Mucosa of rectum (tissue), 2 donors: ENCODE results near the gene BMAL1.
A peak's percentile ranks its signal among the peaks of the same experiment; 100 is the strongest.

ENCODE experiments used
- H3K27ac ChIP-seq, 2 donors: one replicate each; pipeline ENCODE4 v1.7.0; 2013; ENCODE audit warnings: inconsistent platforms in 2 of 2, low read depth in 2 of 2, low read length in 2 of 2
- H3K27me3 ChIP-seq, 2 donors: one replicate each; pipeline ENCODE4 v1.7.0; 2013; ENCODE audit warnings: low read length in 2 of 2; ENCODE audit not compliant: control insufficient read depth in 2 of 2, insufficient read depth in 2 of 2
- H3K36me3 ChIP-seq, 2 donors: one replicate each; pipeline ENCODE4 v1.7.0; 2013; ENCODE audit warnings: low read length in 2 of 2; ENCODE audit not compliant: control insufficient read depth in 2 of 2, insufficient read depth in 2 of 2
- H3K4me1 ChIP-seq, 2 donors: one replicate each; pipeline ENCODE4 v1.7.0; 2013; ENCODE audit warnings: low read length in 2 of 2, mild to moderate bottlenecking in 1 of 2; ENCODE audit not compliant: control insufficient read depth in 2 of 2, insufficient read depth in 2 of 2
- H3K4me3 ChIP-seq, 2 donors: one replicate each; pipeline ENCODE4 v1.7.0; 2013; ENCODE audit warnings: low read length in 2 of 2
- H3K9ac ChIP-seq, 2 donors: one replicate each; pipeline ENCODE4 v1.7.0; 2013; ENCODE audit warnings: low read length in 2 of 2, low read depth in 1 of 2, mild to moderate bottlenecking in 1 of 2
- H3K9me3 ChIP-seq, 2 donors: one replicate each; pipeline ENCODE4 v1.7.0; 2013; ENCODE audit warnings: low read length in 2 of 2; ENCODE audit not compliant: control insufficient read depth in 2 of 2
- donor health status: healthy.
- donor health status: Normal muscosa, but diverticular disease.

Gene BMAL1

GRCh38 chr11:13328286-13328685 is 50.7 kb downstream of the BMAL1 start:
- Histone ChIP-seq H3K4me1 (peaks cover under 1 to 8% of the 10 kb centered on the region in 2 donors), H3K27me3 (no peaks in the 10 kb centered on the region), H3K9ac (no peak overlapping the region), H3K27ac (no peak overlapping the region), H3K4me3 (no peak overlapping the region), H3K9me3 (no peaks in the 10 kb centered on the region), H3K36me3 (no peaks in the 10 kb centered on the region)

- Histone ChIP-seq H3K27ac (no peak overlapping the region), H3K27me3 (no peaks in the 10 kb centered on the region), H3K4me1 (peaks cover 4 to 15% of the 10 kb centered on the region in 2 donors), H3K36me3 (no peaks in the 10 kb centered on the region), H3K9me3 (no peaks in the 10 kb centered on the region), H3K4me3 (no peak overlapping the region), H3K9ac (no peak overlapping the region)
These were observed 52.2 kb downstream of the BMAL1 start for GRCh38 chr11:13329670-13330356.

- Histone ChIP-seq H3K4me3 (no peak overlapping the region), H3K9ac (no peak overlapping the region), H3K36me3 (no peaks in the 10 kb centered on the region), H3K4me1 (peaks cover 4 to 15% of the 10 kb centered on the region in 2 donors), H3K27ac (no peak overlapping the region), H3K9me3 (no peaks in the 10 kb centered on the region), H3K27me3 (no peaks in the 10 kb centered on the region)
These were observed 54.5 kb downstream of the BMAL1 start for GRCh38 chr11:13332124-13332523.

DNA sequence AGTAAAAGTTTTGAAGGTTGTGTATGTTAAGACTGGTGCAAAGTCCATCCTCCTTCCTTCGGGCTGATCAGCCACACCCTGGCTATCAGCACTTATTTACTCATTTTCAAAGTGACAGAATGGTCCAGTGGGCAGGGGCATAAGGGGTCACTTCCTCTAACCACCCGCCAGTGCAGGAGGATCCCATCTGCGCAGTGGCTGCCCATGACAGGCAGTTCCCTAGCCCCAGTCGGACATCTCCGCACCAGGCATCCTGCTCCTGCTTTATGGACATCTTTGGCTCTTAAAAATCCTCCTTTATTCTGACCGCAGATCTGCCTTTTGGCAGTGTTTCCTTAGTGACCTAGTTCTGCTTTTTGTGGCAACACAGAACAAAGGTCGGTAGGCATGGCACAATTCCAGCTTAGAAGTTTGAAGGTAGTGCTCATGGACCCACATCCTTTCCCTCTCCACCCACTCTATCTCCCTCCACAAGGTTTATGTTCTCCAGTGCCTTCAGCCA is 55.9 kb downstream of the BMAL1 start:
- H3K4me3 ChIP-seq, result no peak overlapping the region
- H3K27ac ChIP-seq, result no peak overlapping the region
- no peaks in the 10 kb centered on the region for H3K27me3 ChIP-seq
- H3K36me3 ChIP-seq, result no peaks in the 10 kb centered on the region
- peaks cover 6 to 18% of the 10 kb centered on the region in 2 donors for H3K4me1 ChIP-seq
- no peak overlapping the region for H3K9ac ChIP-seq
- H3K9me3 ChIP-seq, result no peaks in the 10 kb centered on the region

- Histone ChIP-seq H3K27ac (no peak overlapping the region), H3K9me3 (no peaks in the 10 kb centered on the region), H3K4me1 (peaks cover 8 to 20% of the 10 kb centered on the region in 2 donors), H3K4me3 (no peak overlapping the region), H3K9ac (no peak overlapping the region), H3K27me3 (no peaks in the 10 kb centered on the region), H3K36me3 (no peaks in the 10 kb centered on the region)
These were observed 56.6 kb downstream of the BMAL1 start for GRCh38 chr11:13334034-13334786.

GRCh38 chr11:13335319-13335718 is 57.7 kb downstream of the BMAL1 start:
- Histone ChIP-seq H3K27me3 (no peaks in the 10 kb centered on the region), H3K4me1 (peaks cover 8 to 24% of the 10 kb centered on the region in 2 donors), H3K36me3 (no peaks in the 10 kb centered on the region), H3K27ac (no peak overlapping the region), H3K9me3 (no peaks in the 10 kb centered on the region), H3K4me3 (no peak overlapping the region), H3K9ac (no peak overlapping the region)

DNA sequence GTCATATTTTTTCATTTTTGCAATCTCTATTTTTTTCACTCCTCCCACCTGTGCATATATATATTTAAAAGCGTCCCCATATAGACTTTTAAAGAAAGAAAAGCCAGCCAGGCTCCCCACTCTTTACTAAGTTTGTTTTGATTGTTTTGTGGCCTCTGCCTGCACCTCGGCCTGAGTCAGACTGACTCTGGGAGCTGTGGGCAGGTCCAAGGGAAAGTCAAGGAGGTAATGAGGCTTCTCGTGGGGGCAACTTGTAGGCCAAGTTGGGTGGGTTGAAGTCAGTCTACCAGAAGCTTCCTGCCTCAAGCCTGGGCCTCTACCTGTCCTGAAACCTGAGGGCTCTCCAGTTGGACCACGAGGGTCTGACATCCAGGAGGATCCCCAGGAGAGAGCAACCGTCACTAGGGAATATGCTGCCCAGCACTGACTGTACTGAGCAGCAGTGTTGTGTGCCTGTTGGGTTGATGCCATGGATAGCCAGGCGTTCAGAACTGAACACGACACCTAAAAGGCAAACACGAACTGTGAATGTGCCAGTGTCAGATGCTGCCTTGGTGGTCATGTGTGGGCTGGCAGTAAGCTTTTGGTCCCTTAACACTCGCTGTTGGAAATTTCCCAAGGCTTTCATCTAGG is 58.8 kb downstream of the BMAL1 start:
- Histone ChIP-seq H3K9me3 (no peaks in the 10 kb centered on the region), H3K27me3 (no peaks in the 10 kb centered on the region), H3K36me3 (no peaks in the 10 kb centered on the region), H3K27ac (no peak overlapping the region), H3K4me1 (peaks cover 8 to 24% of the 10 kb centered on the region in 2 donors), H3K4me3 (no peak overlapping the region), H3K9ac (no peak overlapping the region)

GRCh38 chr11:13338019-13338426 is 60.4 kb downstream of the BMAL1 start:
- Histone ChIP-seq H3K9ac (no peak overlapping the region), H3K27me3 (no peaks in the 10 kb centered on the region), H3K27ac (peak overlapping the region in 1 of 2 donors; percentile 12), H3K9me3 (no peaks in the 10 kb centered on the region), H3K4me1 (peaks cover 8 to 18% of the 10 kb centered on the region in 2 donors), H3K4me3 (peak overlapping the region; percentile 21 to 42), H3K36me3 (no peaks in the 10 kb centered on the region)

GRCh38 chr11:13338427-13339069 is 61.0 kb downstream of the BMAL1 start:
- peak overlapping the region; percentile 21 to 42 for H3K4me3 ChIP-seq
- no peak overlapping the region for H3K9ac ChIP-seq
- H3K36me3 ChIP-seq, result no peaks in the 10 kb centered on the region
- H3K9me3 ChIP-seq, result no peaks in the 10 kb centered on the region
- peaks cover 5 to 13% of the 10 kb centered on the region in 2 donors for H3K4me1 ChIP-seq
- H3K27me3 ChIP-seq, result no peaks in the 10 kb centered on the region
- H3K27ac ChIP-seq, result no peak overlapping the region
